AG10803 (cell line): ENCODE results near the gene IRS4.

ENCODE experiments used
- DNase-seq: peaks from one replicate; pipeline ENCODE4 v3.0.0; 2010; ENCODE audit warnings: low read depth
- H3K4me3 ChIP-seq: 2 replicates; pipeline ENCODE4 v1.5.1; 2011; ENCODE audit warnings: mild to moderate bottlenecking, low read length, control low read depth
- TF ChIP-seq, protein P1 (sequence below): conservative IDR thresholded peaks from 2 replicates; pipeline ENCODE4 v1.5.1; 2011; ENCODE audit warnings: mild to moderate bottlenecking, low read length, control low read depth, inconsistent platforms

The IRS4 gene

GRCh38 chrX:108736509-108737479, at the start of gene IRS4:
Gene IRS4, minus strand, starts transcription at chrX:108736563.
- DNase-seq = no peak
- TF ChIP-seq, protein P1, sequence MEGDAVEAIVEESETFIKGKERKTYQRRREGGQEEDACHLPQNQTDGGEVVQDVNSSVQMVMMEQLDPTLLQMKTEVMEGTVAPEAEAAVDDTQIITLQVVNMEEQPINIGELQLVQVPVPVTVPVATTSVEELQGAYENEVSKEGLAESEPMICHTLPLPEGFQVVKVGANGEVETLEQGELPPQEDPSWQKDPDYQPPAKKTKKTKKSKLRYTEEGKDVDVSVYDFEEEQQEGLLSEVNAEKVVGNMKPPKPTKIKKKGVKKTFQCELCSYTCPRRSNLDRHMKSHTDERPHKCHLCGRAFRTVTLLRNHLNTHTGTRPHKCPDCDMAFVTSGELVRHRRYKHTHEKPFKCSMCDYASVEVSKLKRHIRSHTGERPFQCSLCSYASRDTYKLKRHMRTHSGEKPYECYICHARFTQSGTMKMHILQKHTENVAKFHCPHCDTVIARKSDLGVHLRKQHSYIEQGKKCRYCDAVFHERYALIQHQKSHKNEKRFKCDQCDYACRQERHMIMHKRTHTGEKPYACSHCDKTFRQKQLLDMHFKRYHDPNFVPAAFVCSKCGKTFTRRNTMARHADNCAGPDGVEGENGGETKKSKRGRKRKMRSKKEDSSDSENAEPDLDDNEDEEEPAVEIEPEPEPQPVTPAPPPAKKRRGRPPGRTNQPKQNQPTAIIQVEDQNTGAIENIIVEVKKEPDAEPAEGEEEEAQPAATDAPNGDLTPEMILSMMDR = no peak
- H3K4me3 ChIP-seq = peak within 1 kb of the TSS; percentile 29

GRCh38 chrX:108772549-108772948, 36.2 kb upstream of the IRS4 start:
- no peak overlapping the region for H3K4me3 ChIP-seq
- TF ChIP-seq, protein P1 = no peak

DNA sequence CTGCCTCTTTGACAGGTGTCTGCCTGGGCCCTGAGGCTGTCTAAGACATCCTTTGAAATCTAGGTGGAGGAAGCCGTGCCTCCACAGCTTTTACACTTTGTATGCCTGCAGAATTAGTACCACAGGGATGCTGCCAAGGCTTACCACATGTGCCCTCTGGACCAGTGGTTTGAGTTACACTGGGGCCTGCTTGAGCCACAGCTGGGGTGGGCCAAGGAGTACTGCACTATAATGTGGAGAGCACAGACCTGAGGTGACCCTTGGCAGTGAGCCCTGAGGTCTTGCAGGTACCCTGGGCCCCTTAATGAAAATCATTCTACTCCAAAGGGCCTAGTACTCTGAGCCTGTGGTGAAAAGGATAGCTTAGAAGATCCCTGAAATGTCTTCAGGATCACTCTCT, 27.2 kb upstream of the IRS4 start:
- no peak for DNase-seq
- TF ChIP-seq, protein P1 = no peak
- no peak overlapping the region for H3K4me3 ChIP-seq

More at GRCh38 chrX:108772549-108772948, 36.2 kb upstream of the IRS4 start:
- DNase-seq = no peak

GRCh38 chrX:108740299-108740774, 4.0 kb upstream of the IRS4 start:
- TF ChIP-seq, protein P1 = no peak
- DNase-seq = no peak

GRCh38 chrX:108737754-108738153, 1.4 kb upstream of the IRS4 start:
- DNase-seq = no peak
- no peak overlapping the region for H3K4me3 ChIP-seq
- TF ChIP-seq, protein P1 = no peak

More at GRCh38 chrX:108740299-108740774, 4.0 kb upstream of the IRS4 start:
- no peak overlapping the region for H3K4me3 ChIP-seq

DNA sequence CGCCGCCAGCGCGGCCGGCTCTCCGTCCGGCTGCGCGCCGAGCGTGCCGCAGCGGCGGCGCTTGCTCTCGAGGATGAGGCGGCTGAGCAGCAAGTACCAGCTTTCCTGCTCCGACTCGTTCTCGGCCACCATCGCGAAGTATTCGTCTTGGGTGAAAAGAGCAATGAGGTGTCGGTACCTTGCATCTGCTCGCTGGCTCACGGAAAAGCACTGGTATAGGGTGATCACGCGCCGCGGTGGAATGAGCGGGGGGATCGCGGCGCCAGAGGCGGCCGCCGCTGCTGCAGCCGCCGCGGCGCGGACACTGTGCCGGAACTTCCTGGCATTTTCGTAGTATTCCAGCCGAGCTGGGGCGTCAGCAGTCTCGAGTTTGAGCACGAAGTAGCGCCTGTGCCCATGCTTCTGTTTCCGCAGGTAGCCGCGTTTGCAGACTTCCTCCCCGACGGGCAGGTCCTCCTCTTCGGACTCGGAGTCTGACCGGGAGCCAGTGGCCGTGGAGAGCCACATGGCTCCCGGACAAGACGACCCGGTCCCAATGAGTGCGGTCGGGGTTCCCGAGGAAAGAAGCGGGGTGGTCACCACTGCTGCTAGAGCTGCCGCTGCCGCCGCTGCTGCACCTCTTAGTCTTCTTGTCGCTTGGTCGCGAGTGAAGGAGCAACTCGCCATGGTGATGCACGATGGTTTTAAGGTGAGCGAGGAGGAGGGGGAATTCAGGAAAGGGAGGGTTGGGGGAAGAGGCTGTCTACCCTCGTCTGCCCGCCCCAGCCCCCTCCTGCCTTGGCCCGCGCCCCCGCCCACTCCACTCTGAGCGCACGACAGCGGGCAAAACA, 469 bp downstream of the IRS4 start:
- H3K4me3 ChIP-seq = peak overlapping the region; percentile 22
- TF ChIP-seq, protein P1 = no peak
- no peak for DNase-seq
